COLO668 (cell line): ENCODE measurements around the gene PPWD1.
"Not testable (repeated sequence)": the region's sequence is repeated elsewhere in the genome, so short reads cannot be mapped to it uniquely, and the experiment has no call there.

Experiments used
- DNase-seq: peaks from one replicate; lab custom pipeline; 2025; ENCODE audit not compliant: unreplicated experiment; lab: John Stamatoyannopoulos, UW

PPWD1 gene

GRCh38 chr5:65562731-65563701, at the start of gene PPWD1, which contains the start of gene CENPK:
Gene PPWD1, plus strand, starts transcription at chr5:65563296. Its CDS starts 15 bp downstream, at chr5:65563311.
Gene CENPK, minus strand, starts transcription at chr5:65563168. Its CDS starts 8,261 bp downstream, at chr5:65554907.
- peak; percentile 91 for DNase-seq

- no peak for DNase-seq
Observed at GRCh38 chr5:65525726-65526125, 37.4 kb upstream of the PPWD1 start.

- no peak for DNase-seq
Observed at GRCh38 chr5:65530904-65531303, 32.2 kb upstream of the PPWD1 start.

- DNase-seq = no peak
Observed at GRCh38 chr5:65535529-65535987, 27.5 kb upstream of the PPWD1 start.

- no peak for DNase-seq
Observed at GRCh38 chr5:65539827-65540226, 23.3 kb upstream of the PPWD1 start.

- DNase-seq = no peak
Observed at GRCh38 chr5:65544473-65544872, 18.6 kb upstream of the PPWD1 start.

- DNase-seq = no peak
Observed at GRCh38 chr5:65546141-65546540, 17.0 kb upstream of the PPWD1 start.

GRCh38 chr5:65548281-65548680, 14.8 kb upstream of the PPWD1 start:
- DNase-seq = no peak

- no peak for DNase-seq
Observed at GRCh38 chr5:65553941-65554340, 9.2 kb upstream of the PPWD1 start.

- DNase-seq = no peak
Observed at GRCh38 chr5:65555287-65555686, 7.8 kb upstream of the PPWD1 start.

GRCh38 chr5:65556181-65556580, 6.9 kb upstream of the PPWD1 start:
- no peak for DNase-seq

- no peak for DNase-seq
Observed at GRCh38 chr5:65556718-65557117, 6.4 kb upstream of the PPWD1 start.

- no peak for DNase-seq
Observed at GRCh38 chr5:65563777-65564176, 681 bp downstream of the PPWD1 start.

- DNase-seq = no peak
Observed at GRCh38 chr5:65566505-65566904, 3.4 kb downstream of the PPWD1 start.

GRCh38 chr5:65570598-65571226, 7.6 kb downstream of the PPWD1 start:
- no peak for DNase-seq

- no peak for DNase-seq
Observed at GRCh38 chr5:65577141-65577540, 14.0 kb downstream of the PPWD1 start.

GRCh38 chr5:65588694-65589093, 25.6 kb downstream of the PPWD1 start:
- DNase-seq = no peak

GRCh38 chr5:65601761-65602160, 38.7 kb downstream of the PPWD1 start:
- DNase-seq = not testable (repeated sequence)

GRCh38 chr5:65611524-65611923, 48.4 kb downstream of the PPWD1 start:
- peak; percentile 68 for DNase-seq

- peak; percentile 1 for DNase-seq
Observed at GRCh38 chr5:65612298-65612907, 49.3 kb downstream of the PPWD1 start.

GRCh38 chr5:65620021-65620420, 56.9 kb downstream of the PPWD1 start:
- DNase-seq = no peak
